NCI-H1417 (cell line): ENCODE data around the gene PLEKHG5.
"Not testable (repeated sequence)": the region's sequence is repeated elsewhere in the genome, so short reads cannot be mapped to it uniquely, and the experiment has no call there.

Source experiments
- DNase-seq, 3 experiments: peaks; one replicate each; lab custom pipeline; 2025; lab: John Stamatoyannopoulos, UW

PLEKHG5 gene

DNA sequence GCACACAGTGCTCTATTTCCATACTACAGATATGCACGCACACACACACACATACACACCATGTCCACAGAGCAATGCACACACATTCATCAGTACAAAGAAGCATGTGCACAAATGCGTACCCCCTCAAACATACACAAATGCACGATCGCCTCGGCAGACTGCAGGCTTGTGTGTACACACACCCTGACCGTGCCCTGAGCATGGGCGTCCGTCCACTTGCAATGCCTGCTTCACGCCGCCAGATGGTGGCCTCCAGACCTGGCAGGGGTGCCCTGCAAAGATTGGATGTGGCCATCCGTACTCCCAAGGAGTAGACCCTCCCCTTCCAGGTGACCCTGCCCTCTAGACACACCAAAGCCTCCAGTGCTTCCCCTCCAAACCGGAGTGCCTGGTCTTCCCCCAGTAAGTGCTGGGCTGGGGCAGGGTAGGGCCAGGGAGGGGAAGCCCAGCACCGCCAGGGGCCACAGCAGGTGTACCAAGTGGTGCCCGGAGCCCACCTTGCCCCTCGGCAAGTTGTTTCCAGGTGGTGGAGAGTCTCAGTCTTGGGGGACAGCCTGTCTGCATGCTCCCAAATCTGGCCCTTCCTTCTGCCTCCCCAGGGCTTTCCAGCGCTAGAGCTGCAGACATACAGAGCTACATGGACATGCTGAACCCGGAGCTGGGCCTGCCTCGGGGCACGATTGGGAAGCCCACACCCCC is 46.3 kb downstream of the PLEKHG5 start:
- DNase-seq = peak in 2 of 3 experiments; percentile 12 to 31

DNA sequence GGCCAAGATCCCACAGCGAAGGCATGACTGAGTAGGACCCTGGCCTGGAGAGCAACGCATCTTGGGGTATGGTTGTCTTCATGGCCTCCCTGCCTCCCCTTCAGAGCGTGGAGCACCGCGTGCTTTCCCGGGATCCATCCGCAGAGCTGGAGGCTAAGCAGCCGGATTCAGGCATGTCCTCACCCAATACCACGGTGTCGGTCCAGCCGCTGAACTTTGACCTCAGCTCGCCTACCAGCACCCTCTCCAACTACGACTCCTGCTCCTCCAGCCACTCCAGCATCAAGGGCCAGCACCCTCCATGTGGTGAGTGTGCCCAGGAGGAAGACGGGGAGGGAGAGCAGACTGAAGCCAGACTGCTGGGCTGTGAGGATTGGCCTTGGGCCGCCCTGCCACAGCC is 47.1 kb downstream of the PLEKHG5 start:
- no peak for DNase-seq

DNA sequence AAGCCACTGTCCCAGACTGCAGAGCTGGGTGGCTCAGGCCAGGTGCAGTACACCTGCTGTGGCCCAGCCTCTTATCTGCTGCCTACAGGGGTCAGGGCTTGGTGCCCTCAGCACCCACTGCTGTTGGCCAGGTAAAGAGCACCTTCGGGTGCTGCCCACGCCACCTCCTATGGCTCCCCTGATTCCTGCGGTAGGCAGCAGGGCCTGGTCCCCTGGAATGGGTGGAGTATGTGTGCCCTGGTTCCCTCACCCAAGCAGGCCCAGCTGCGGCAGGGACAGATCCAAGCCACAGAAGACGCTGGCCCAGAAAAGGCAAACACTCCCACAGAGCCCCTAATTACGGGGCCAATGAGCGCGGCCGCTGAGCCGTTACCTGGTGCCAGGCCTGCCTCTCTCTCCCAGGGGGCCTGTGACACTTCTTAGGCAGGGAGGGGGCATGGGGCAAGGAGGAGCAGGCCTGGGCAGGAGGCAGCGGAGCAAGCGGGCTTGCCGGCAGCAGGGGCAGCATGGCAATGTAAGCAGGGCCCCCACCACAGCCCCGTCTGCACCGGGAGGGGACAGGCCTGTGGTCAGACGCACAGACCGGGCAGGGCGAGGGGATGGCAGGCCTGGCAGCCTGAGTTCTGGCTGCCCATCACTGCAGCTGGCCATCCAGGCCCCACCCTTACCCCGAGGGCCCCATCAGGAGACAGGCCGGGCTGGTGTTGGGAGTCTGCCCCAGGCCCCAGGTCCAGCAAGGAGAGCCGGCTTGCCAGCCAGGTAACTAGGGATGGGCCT is 47.9 kb downstream of the PLEKHG5 start:
- DNase-seq = peak; percentile 14 to 60 (median 22)

DNA sequence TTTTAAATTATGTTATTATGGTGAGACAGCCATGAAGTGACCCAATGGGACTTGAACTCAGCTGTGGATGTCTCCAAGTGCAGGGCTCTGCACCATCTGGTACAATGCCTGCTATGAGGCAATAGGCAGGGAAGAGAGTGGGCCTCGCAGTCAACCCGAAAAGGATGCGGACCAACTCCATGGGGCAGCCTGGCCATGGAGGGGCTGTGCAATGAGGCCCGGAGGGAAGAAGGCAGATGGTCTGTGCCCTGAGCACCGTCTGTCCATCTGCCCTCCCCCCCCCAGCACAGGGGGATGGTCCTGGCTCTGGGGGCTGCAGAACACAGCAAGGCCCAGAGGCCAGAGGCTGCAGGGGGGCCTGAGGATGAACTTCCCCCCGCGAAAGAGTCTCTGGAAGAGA is 49.9 kb downstream of the PLEKHG5 start:
- no peak for DNase-seq

DNA sequence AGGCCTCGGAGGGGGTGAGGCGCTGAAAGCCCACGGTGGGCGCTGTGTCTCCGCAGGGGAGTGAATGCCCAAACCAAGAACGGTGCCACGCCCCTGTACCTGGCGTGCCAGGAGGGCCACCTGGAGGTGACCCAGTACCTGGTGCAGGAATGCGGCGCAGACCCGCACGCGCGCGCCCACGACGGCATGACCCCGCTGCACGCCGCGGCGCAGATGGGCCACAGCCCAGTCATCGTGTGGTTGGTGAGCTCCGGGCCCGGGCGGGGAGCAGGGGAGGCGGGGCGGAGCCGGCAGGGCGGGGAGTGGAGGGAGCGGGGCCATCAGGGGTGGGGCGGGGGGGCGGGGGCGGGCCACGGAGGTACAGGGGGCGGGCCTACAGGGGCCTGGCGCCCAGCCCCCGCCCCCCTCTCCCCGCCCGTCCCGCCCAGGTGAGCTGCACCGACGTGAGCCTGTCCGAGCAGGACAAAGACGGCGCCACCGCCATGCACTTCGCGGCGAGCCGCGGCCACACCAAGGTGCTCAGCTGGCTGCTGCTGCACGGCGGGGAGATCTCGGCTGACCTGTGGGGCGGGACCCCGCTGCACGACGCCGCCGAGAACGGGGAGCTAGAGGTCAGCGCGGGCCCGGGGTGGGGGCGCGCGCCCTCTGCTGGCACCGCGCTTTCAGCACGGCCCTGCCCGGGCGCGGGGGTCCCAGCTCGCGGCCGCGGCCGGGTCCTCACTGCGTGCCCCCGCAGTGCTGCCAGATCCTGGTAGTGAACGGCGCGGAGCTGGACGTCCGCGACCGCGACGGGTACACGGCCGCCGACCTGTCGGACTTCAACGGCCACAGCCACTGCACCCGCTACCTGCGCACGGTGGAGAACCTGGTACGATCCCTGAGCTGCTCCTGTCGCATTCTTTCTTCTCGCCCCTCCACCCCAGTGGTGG is 51.0 kb downstream of the PLEKHG5 start:
- DNase-seq = peak in 2 of 3 experiments; percentile 52 to 53

DNA sequence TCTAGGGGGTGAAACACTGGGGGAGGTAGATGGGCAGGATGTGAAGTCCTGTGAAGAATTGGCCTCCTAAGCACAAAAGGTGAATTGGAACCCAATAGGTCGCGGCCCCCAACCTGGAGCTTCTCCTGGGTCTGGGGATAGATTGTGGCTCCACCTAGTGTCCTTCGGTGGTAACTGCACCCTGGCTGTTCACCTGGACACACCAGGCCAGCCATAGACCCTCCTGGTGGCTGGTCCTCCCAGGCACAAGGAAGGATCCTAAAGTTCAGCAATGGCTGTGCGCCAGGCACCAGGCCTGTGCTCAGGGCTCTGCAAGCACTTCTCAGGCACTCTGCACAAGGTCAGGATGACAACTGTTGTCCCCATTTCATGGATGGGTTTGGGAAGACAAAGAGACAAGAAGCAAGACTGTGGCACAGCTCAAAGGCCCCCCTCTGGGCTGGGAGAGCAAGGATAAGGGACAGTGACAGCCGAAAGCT is 53.4 kb downstream of the PLEKHG5 start:
- DNase-seq = peak; percentile 63 to 81 (median 66)

DNA sequence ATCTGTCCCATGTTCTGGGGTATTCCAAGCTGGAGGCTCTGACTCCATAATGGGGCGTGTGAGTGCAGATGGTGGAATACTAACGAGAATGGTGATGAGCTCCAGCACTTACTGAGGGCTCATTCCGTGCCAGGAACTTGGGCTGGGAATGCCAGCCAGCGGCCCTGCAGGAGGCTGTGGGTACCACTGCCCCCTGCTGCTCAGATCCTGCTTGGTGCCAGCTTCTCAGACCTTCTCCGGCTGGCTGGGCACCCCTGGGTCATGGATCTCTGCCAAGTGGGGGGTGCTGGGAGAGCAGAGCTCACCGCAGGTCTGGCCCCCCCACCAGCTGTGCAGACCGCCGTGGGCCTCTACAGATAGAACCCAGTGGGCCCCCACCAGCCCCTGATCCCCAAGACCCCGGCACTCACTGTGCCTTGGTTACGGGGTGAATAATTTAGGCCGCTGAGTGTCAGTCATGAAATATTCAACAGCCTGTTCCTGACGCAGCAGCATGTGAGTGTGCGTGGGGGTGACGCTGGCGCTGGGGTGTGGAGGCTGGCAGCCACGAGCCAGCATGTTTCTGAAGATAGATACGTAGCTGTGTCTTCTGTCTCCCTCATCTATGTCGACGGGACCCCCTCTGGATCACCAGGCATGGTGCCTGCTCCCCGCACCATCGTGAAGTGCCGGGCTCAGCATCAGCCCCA is 54.3 kb downstream of the PLEKHG5 start:
- peak in 2 of 3 experiments; percentile 34 to 54 for DNase-seq

DNA sequence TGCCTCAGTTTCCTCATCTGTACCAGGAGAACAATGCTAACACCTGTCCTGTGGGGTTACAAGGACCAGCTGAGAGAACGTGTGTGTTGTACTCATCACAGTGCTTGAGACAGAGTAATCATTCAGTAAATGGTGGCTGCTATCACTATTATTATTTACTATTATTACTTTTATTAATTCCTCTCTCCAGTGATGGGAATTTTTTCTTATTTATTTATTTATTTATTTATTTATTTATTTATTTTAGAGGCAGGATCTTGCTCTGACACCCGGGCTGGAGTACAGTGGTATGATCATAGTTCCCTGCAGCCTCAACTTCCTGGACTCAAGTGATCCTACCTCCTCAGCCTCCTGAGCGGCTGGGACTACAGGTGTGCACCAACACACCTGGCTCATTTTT is 55.2 kb downstream of the PLEKHG5 start:
- not testable (repeated sequence) for DNase-seq

DNA sequence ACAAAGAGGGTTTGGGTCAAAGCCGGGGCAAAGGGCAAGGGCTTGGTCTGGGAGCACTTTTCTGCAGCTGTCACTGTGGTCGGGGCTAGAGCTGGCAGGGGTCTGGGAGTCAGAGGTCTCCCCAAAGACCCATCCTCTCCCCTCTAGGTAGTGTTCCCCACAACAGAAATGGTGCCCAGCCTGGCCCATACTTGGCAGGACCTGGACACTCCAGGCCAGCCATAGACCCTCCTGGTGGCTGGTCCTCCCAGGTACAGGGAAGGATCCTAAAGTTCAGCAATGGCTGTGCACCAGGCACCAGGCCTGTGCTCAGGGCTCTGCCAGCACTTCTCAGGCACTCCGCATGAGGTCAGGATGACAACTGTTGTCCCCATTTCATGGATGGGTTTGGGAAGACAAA is 55.9 kb downstream of the PLEKHG5 start:
- DNase-seq = no peak

DNA sequence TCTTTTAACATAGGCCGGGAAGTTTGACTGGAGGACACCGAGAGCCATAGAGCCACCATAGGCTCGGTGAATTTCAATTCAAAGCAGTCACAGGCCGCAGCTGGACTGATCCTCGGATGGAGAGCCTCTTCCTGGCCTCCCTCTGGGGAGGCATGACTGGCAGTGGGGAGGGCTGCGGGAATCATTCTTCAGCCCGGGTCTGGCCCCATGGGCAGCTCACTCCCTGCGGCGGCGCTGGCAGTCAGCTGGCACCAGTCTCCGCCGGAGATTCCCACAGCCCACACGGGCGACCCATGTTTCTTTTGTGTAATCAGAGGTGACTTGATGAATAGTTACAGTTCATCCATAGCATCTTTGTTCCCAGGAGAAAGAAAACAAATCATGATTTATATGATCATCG is 56.3 kb downstream of the PLEKHG5 start:
- no peak for DNase-seq

DNA sequence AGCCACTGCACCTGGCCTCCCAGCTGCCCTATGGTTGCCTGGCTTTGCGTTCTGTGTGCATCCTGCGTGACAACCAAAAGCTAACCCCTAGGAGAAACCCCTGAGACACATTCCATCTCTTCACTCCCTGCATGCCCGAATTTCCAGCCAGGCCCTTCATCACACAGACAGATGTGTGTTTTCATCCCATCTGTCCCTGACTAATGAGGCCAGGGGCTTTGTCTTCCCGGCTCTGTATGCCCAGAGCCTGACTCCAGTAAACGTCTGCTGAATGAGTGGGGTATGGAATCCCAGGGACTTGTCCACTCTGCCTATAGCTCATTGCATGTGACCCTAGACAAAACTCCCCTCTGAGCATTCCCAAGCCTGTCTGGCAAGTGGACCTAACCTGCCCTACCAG is 57.3 kb downstream of the PLEKHG5 start:
- DNase-seq = no peak

DNA sequence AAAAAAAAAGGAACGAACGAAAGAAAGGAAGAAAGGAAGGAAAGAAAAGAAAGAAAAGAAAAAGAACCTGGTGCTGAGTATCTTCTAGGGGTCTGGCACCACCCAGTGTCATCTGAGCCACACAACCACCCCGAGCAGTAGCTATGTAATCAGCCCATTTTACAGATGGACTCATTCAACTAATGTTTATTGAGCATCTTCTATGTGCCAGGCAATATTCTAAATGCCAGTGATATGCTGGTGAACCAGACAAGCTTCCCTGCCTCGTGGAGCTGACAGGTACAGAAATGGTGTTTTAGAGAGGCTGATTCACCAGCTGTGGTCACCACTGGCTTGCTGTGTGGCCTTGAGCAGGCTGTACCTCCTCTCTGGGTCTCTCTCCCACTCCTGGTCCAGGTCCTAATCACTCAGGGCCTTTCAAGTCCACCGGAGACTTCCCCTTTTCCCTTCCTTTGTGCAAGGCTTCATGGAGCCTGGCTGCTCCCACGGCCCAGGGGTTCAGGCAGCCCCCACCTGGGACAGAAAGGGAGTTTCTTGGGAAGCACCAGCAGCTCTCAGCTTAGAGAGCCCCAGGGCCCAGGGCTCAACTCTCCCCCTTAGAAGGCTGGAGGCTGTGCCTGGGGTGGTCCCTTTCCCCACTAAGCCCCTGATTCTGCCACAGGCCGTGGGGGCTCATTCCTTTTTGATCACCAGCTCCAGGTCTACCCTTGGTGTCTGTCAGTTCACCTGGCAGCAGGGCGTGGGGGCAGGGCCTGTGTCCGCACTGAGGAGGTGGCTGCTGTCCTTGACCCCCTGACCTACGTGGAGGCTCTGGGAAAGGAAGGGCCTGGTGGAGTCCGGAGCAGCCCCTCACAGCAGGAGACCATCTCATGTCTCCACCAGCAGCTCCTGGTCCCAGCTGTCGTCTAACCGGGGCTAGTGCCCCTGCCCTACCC is 59.6 kb downstream of the PLEKHG5 start:
- DNase-seq = not testable (repeated sequence)

DNA sequence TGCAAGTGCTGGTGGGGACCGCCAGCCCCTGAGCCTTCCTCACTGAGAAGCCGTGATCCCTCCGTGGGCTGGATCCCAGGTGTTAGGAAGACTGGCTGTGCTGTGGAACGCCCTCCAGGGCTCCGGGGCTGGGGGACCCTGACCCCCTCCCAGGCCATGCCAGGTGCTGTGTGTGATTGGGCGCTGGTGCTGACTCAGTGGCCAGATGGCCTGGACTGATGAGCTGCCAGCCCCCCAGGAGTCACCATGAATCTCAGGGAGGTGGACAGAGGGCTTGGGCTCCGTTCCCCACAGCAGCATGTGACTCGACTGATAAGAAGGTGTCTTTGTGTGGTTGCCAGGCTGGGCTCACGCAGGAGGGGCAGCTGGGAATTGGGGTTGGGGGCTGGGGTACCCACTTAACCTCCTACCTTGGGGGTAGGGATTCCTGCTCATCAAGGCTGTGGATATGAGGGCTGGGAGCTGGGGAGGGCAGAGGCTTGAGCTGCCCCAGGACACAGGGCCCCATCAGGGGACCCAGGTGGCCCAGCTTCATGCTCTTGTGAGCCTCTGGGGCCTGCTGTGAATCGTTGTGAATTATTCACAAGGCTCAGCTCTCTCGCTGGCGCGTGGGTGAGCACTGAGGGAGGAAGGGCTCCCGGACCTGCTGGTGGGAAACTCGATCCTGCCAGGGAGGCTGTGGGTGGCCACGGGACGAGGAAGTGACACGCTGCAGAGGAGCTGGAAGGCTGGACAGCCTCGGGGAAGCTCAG is 61.6 kb downstream of the PLEKHG5 start:
- not testable (repeated sequence) for DNase-seq

DNA sequence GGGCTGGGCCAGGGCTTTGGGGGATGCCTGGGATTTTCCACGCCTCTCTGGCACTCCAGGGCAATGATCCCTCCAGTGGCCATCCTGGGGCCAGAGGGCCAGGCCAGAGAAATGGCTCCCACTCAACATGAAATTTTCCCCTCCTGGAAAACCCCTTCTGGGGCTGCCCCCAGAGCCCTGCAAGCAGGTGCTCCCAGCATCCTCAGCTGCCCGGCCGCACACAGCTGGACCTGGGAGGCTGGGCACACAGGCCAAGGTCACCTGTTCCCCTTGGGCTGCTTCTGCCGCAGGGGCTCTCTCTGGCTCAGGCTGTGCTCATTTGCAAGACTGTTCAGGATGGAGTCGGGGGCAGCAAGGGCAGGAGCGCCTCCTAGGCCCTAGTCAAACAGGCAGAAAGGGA is 63.0 kb downstream of the PLEKHG5 start:
- not testable (repeated sequence) for DNase-seq

DNA sequence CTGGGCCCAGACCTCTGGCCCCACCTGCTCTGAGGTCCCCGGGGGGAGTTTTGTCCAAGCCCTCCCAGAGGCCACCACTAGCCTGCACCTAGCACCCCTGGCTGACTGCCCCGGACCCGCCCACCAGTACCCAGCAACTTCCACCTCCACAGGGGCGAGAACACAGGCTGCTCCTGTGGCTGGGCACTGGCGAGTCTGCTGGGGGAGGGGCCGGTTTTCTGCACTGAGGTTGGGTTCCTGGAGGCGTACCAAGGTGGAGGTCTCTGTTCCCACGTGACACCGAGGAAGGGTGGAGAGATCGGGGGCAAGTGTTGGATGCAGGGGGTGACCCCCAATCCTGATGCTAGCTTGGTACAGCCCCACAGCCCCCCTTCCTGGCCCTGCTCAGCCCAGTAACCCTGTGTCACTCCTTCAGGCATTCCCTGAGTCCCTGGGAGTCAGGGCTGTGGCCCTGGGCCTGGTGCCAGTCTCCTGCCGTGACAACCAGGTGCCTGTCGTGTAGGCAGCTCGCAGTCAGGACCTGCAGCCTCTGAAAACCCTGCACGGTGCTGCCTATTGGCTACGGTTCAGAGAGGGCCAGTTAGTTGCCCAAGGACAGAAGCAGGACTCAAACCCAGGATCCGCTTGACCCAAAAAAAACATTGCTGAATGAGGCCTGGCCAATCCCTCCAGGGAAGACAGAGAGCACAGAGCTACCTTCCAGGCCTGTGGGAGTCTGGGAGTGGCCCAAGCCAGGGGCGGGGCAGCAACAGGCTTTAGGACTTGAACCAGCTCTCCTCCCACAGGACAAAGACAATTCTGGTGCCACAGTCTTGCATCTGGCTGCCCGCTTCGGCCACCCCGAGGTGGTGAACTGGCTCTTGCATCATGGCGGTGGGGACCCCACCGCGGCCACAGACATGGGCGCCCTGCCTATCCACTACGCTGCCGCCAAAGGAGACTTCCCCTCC is 63.8 kb downstream of the PLEKHG5 start:
- peak in 1 of 3 experiments; percentile 17 for DNase-seq

DNA sequence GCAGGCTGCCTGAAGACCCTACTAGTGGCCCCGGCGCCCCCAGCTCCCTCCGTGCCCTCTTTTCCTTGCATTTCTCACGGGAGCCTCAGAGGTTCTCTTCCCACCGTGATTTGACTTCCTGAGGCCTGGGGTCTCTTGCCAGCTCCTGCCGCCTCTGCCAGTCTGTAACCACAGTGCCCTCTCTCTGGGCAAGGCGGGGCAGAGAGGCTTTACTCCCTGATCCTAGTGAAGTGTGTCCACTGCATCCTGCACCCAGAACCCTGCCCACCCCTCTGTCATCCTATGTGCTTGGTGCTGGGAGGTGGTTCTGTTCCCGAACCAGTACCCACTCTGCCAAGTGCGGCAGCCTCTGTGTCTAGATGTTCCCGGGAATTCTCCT is 64.5 kb downstream of the PLEKHG5 start:
- DNase-seq = no peak

DNA sequence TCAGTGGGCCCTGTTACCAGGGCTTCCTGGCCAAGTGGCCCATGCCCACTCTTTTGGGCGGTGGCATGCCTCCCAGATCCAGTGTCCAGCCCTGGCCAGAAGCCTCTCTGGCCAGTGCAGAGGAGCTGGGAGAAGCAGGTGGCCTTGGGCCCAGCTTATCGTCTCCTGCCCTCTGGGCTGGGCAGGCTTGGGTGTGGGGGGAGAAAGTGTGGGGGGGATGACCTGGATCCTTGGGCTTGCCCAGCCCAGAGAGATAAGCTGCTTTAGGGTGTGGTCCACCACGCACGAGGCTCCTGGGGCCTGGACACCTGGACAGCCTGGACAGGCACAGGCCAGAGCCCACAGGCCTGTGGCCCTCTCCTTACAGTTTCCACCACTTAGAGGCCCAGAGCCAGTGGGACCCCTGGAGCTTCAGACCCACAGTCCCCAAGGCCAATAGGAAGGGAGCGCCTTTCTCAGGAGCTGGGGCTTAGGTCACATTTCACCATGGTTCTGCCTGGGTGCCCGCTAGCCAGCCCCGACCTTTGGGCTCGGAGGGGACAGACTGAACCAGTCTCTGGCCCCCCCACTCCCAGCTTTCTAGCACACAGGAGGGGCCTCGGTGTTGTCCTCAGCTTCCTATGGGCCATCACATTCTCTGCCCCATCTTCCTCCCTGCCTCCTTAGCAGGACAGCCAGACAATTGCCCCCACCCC is 65.0 kb downstream of the PLEKHG5 start:
- no peak for DNase-seq

DNA sequence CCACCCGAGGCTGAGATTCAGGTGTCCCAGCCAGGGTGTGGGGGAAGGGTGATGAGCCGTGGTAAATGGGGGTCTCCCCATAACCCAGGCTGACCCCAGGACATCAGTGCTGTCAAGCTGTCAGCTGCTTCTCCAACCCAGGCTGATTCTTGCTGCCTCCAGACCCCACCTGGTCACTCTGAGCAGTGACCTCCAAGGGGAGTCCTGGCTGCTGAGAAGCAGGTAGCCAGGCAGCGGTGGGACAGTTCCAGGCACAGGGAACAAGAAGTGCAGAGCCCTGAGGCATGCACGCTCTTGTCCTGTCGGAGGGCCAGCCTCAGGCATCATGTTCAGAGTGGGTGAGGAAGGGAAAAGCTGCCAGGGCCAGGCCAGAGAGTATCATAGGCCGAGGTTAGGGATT is 65.8 kb downstream of the PLEKHG5 start:
- DNase-seq = no peak
